Astrocyte (in vitro differentiated cells and primary cell): ENCODE measurements around the gene ETV5. TPM values are rescaled to one million over a fixed set of nuclear protein-coding genes. Genes with fewer than 3 reads are reported as not detected.

Experiments
- DNase-seq: peaks from one replicate; pipeline ENCODE4 v3.0.0-alpha.2; 2010; ENCODE audit warnings: low read depth
- FAIRE-seq: peaks from 2 replicates; lab custom pipeline; 2011; peaks lifted over from hg19 to GRCh38; lab: Jason Lieb, UNC
- H2AFZ ChIP-seq: 2 replicates; pipeline ENCODE4 v1.6.0; 2012; ENCODE audit warnings: low read depth, low read length, inconsistent platforms
- H3K27ac ChIP-seq: 2 replicates; pipeline ENCODE4 v1.5.1; 2011; ENCODE audit warnings: low read depth, low read length, inconsistent platforms
- H3K27me3 ChIP-seq: 2 replicates; pipeline ENCODE4 v1.6.0; 2011; ENCODE audit warnings: low read length, inconsistent platforms; ENCODE audit not compliant: insufficient read depth
- H3K36me3 ChIP-seq: 2 replicates; pipeline ENCODE4 v1.5.1; 2011; ENCODE audit warnings: low read length, inconsistent platforms; ENCODE audit not compliant: insufficient read depth
- H3K4me1 ChIP-seq: 2 replicates; pipeline ENCODE4 v1.5.1; 2011; ENCODE audit warnings: low read length, inconsistent platforms; ENCODE audit not compliant: insufficient read depth
- H3K4me2 ChIP-seq: 2 replicates; pipeline ENCODE4 v1.6.0; 2012; ENCODE audit warnings: low read length, inconsistent platforms
- H3K4me3 ChIP-seq: 2 replicates; pipeline ENCODE4 v1.5.1; 2011; ENCODE audit warnings: low read depth, mild to moderate bottlenecking, low read length, inconsistent platforms; ENCODE audit not compliant: insufficient read depth
- H3K79me2 ChIP-seq: 2 replicates; pipeline ENCODE4 v1.6.0; 2012; ENCODE audit warnings: mild to moderate bottlenecking, low read length, inconsistent platforms; ENCODE audit not compliant: insufficient read depth
- H3K9ac ChIP-seq: 2 replicates; pipeline ENCODE4 v1.6.0; 2012; ENCODE audit warnings: mild to moderate bottlenecking, low read length, inconsistent platforms
- H3K9me3 ChIP-seq: 2 replicates; pipeline ENCODE4 v1.5.1; 2012; ENCODE audit warnings: low read depth, mild to moderate bottlenecking, low read length, inconsistent platforms; ENCODE audit not compliant: insufficient read depth
- H4K20me1 ChIP-seq: 2 replicates; pipeline ENCODE4 v1.6.0; 2012; ENCODE audit warnings: low read length, inconsistent platforms; ENCODE audit not compliant: insufficient read depth
- H3K27ac Mint-ChIP-seq: one replicate; pipeline ENCODE4 v1.8.0; 2021; ENCODE audit warnings: mild to moderate bottlenecking, mixed read lengths; ENCODE audit not compliant: unreplicated experiment
- H3K27me3 Mint-ChIP-seq: one replicate; pipeline ENCODE4 v1.8.0; 2021; ENCODE audit warnings: low read depth, mixed read lengths; ENCODE audit not compliant: unreplicated experiment
- H3K36me3 Mint-ChIP-seq: one replicate; pipeline ENCODE4 v1.8.0; 2021; ENCODE audit warnings: low read depth, mixed read lengths; ENCODE audit not compliant: unreplicated experiment
- H3K4me1 Mint-ChIP-seq: one replicate; pipeline ENCODE4 v1.8.0; 2021; ENCODE audit warnings: low read depth, mixed read lengths; ENCODE audit not compliant: unreplicated experiment
- H3K4me3 Mint-ChIP-seq: one replicate; pipeline ENCODE4 v1.8.0; 2021; ENCODE audit warnings: mild to moderate bottlenecking, moderate library complexity, mixed read lengths; ENCODE audit not compliant: unreplicated experiment
- H3K9me3 Mint-ChIP-seq: one replicate; pipeline ENCODE4 v1.8.0; 2021; ENCODE audit warnings: mild to moderate bottlenecking, mixed read lengths; ENCODE audit not compliant: unreplicated experiment
- CTCF ChIP-seq: IDR thresholded peaks from 2 replicates; pipeline ENCODE4 v1.5.1; 2011; ENCODE audit warnings: low read depth, mild to moderate bottlenecking, inconsistent platforms, low read length, moderate library complexity; ENCODE audit not compliant: insufficient read depth
- EZH2 ChIP-seq: IDR thresholded peaks from 2 replicates; pipeline ENCODE4 v1.6.1; 2012; ENCODE audit warnings: mild to moderate bottlenecking, low read length, inconsistent platforms; ENCODE audit not compliant: insufficient read depth
- total RNA-seq: library from RNA; stranded (reverse); gene quantifications from 2 replicates; pipeline ENCODE4 v1.2.1, GENCODE V29; 2021

The ETV5 gene
- total RNA-seq, 1 donor from 2014 or later: 55.3 TPM

GRCh38 chr3:186067360-186068242 lies 41.3 kb downstream of the ETV5 start:
- peaks cover 20% of the 10 kb centered on the region for H3K36me3 ChIP-seq
- no peak overlapping the region for H3K4me2 ChIP-seq
- FAIRE-seq (no peak), DNase-seq (no peak)
- no peak overlapping the region for H3K4me3 Mint-ChIP-seq
- H3K27ac Mint-ChIP-seq: no peak overlapping the region
- TF ChIP-seq CTCF: no peak
- no peak for TF ChIP-seq EZH2
- H2AFZ ChIP-seq: no peak overlapping the region
- peaks cover 41% of the 10 kb centered on the region for H3K36me3 Mint-ChIP-seq
- H3K9me3 Mint-ChIP-seq: peaks cover 2% of the 10 kb centered on the region
- H3K4me1 Mint-ChIP-seq: peaks cover 1% of the 10 kb centered on the region
- H3K27me3 ChIP-seq: no peaks in the 10 kb centered on the region
- H3K4me1 ChIP-seq: no peaks in the 10 kb centered on the region
- H3K27me3 Mint-ChIP-seq: no peaks in the 10 kb centered on the region
- no peak overlapping the region for H3K4me3 ChIP-seq
- no peaks in the 10 kb centered on the region for H3K79me2 ChIP-seq
- no peak overlapping the region for H3K9ac ChIP-seq
- H3K27ac ChIP-seq: no peak overlapping the region
- H4K20me1 ChIP-seq: no peaks in the 10 kb centered on the region
- no peaks in the 10 kb centered on the region for H3K9me3 ChIP-seq

GRCh38 chr3:186060222-186060621 lies 48.7 kb downstream of the ETV5 start:
- no peak overlapping the region for H3K4me2 ChIP-seq
- no peak for DNase-seq
- H3K4me1 ChIP-seq: no peaks in the 10 kb centered on the region
- Mint-ChIP-seq H3K36me3 (peaks cover 27% of the 10 kb centered on the region), H3K4me3 (no peak overlapping the region), H3K27ac (no peak overlapping the region), H3K9me3 (no peaks in the 10 kb centered on the region), H3K4me1 (peaks cover 9% of the 10 kb centered on the region), H3K27me3 (no peaks in the 10 kb centered on the region)
- H3K27ac ChIP-seq: no peak overlapping the region
- no peaks in the 10 kb centered on the region for H3K27me3 ChIP-seq
- TF ChIP-seq EZH2 (no peak), CTCF (no peak)
- no peak for FAIRE-seq
- no peak overlapping the region for H2AFZ ChIP-seq
- no peak overlapping the region for H3K4me3 ChIP-seq
- peaks cover 41% of the 10 kb centered on the region for H3K36me3 ChIP-seq
- H3K79me2 ChIP-seq: no peaks in the 10 kb centered on the region
- no peaks in the 10 kb centered on the region for H3K9me3 ChIP-seq
- H4K20me1 ChIP-seq: no peaks in the 10 kb centered on the region
- H3K9ac ChIP-seq: no peak overlapping the region

- no peak overlapping the region for H3K27ac Mint-ChIP-seq
- H3K36me3 ChIP-seq: peaks cover 36% of the 10 kb centered on the region
- no peak for FAIRE-seq
- peaks cover 24% of the 10 kb centered on the region for H3K36me3 Mint-ChIP-seq
- TF ChIP-seq EZH2 (no peak), CTCF (no peak)
- H3K4me3 ChIP-seq: no peak overlapping the region
- no peaks in the 10 kb centered on the region for H3K27me3 ChIP-seq
- H2AFZ ChIP-seq: no peak overlapping the region
- no peaks in the 10 kb centered on the region for H4K20me1 ChIP-seq
- H3K4me1 Mint-ChIP-seq: peaks cover 10% of the 10 kb centered on the region
- no peak overlapping the region for H3K27ac ChIP-seq
- H3K79me2 ChIP-seq: no peaks in the 10 kb centered on the region
- H3K4me1 ChIP-seq: no peaks in the 10 kb centered on the region
- no peak overlapping the region for H3K4me2 ChIP-seq
- H3K9me3 Mint-ChIP-seq: no peaks in the 10 kb centered on the region
- no peaks in the 10 kb centered on the region for H3K9me3 ChIP-seq
- no peak overlapping the region for H3K4me3 Mint-ChIP-seq
- no peak for DNase-seq
- no peak overlapping the region for H3K9ac ChIP-seq
- no peaks in the 10 kb centered on the region for H3K27me3 Mint-ChIP-seq
Measured at GRCh38 chr3:186059192-186059591, 49.7 kb downstream of the ETV5 start.
